ENCODE measurements around the gene CDK16.

The CDK16 gene

GRCh38 chrX:47178337-47178736, 40.1 kb upstream of the CDK16 start:
- DNase-seq (ENCODE audit: low read depth), result no peak

GRCh38 chrX:47179221-47179927, 39.1 kb upstream of the CDK16 start:
- H3K4me3 ChIP-seq (ENCODE audit: low read depth, low read length), result no peak overlapping the region
- TF ChIP-seq CTCF (IDR thresholded peaks at IDR 0.05; ENCODE audit: low read depth, low read length, missing control alignments), result no peak
- no peak for DNase-seq (ENCODE audit: low read depth)

More at GRCh38 chrX:47178337-47178736, 40.1 kb upstream of the CDK16 start:
- H3K4me3 ChIP-seq (ENCODE audit: low read depth, low read length), result no peak overlapping the region
- TF ChIP-seq CTCF (IDR thresholded peaks at IDR 0.05; ENCODE audit: low read depth, low read length, missing control alignments), result no peak

- H3K4me3 ChIP-seq (ENCODE audit: low read depth, low read length), result no peak overlapping the region
- no peak for DNase-seq (ENCODE audit: low read depth)
- no peak for TF ChIP-seq CTCF (IDR thresholded peaks at IDR 0.05; ENCODE audit: low read depth, low read length, missing control alignments)
Observed at GRCh38 chrX:47179928-47180255, 38.6 kb upstream of the CDK16 start.

- H3K4me3 ChIP-seq (ENCODE audit: low read depth, low read length), result no peak overlapping the region
- DNase-seq (ENCODE audit: low read depth), result no peak
- no peak for TF ChIP-seq CTCF (IDR thresholded peaks at IDR 0.05; ENCODE audit: low read depth, low read length, missing control alignments)
Observed at GRCh38 chrX:47180346-47180745, 38.1 kb upstream of the CDK16 start.

- no peak for DNase-seq (ENCODE audit: low read depth)
- no peak for TF ChIP-seq CTCF (IDR thresholded peaks at IDR 0.05; ENCODE audit: low read depth, low read length, missing control alignments)
- no peak overlapping the region for H3K4me3 ChIP-seq (ENCODE audit: low read depth, low read length)
Observed at GRCh38 chrX:47181301-47181700, 37.2 kb upstream of the CDK16 start.

GRCh38 chrX:47182106-47182700, 36.3 kb upstream of the CDK16 start:
- TF ChIP-seq CTCF (IDR thresholded peaks at IDR 0.05; ENCODE audit: low read depth, low read length, missing control alignments), result no peak
- H3K4me3 ChIP-seq (ENCODE audit: low read depth, low read length), result no peak overlapping the region
- DNase-seq (ENCODE audit: low read depth), result no peak

- no peak for DNase-seq (ENCODE audit: low read depth)
- H3K4me3 ChIP-seq (ENCODE audit: low read depth, low read length), result no peak overlapping the region
- no peak for TF ChIP-seq CTCF (IDR thresholded peaks at IDR 0.05; ENCODE audit: low read depth, low read length, missing control alignments)
Observed at GRCh38 chrX:47184486-47184885, 34.0 kb upstream of the CDK16 start.

Measured in GM12864 (cell line).